Measurements from ENCODE around the gene OR51A7. TPM values are rescaled to one million over a fixed set of nuclear protein-coding genes. Genes with fewer than 3 reads are reported as not detected.

OR51A7 gene
- total and polyA plus RNA-seq, 9 of the 15 experiments (the other 6 are each of a cell fraction or from before 2014, with no cell fraction given) = not detected

- DNase-seq (ENCODE audit: extremely low read depth in 1 of 4, low spot score in 3 of 4) (no peak), FAIRE-seq (no peak), ATAC-seq (no peak)
- Histone ChIP-seq H3K4me3 (no peak within 1 kb of the TSS), H3K9me1 (ENCODE audit: control insufficient read depth, insufficient read depth, low read length) (no peaks in the 10 kb centered on the region), H3K9me3 (replicated peaks; ENCODE audit: control insufficient read depth, insufficient read depth, low read depth, low read length) (no peaks in the 10 kb centered on the region), H3K9ac (ENCODE audit: insufficient read depth in 1 of 2, low read depth in 2 of 2, low read length in 2 of 2) (no peak within 1 kb of the TSS), H3K4me1 (replicated peaks in 1 of 2; ENCODE audit: control insufficient read depth in 2 of 2, insufficient read depth in 2 of 2, low read length in 2 of 2) (no peaks in the 10 kb centered on the region), H3K27ac (ENCODE audit: extremely low read depth, low read depth, low read length) (no peak within 1 kb of the TSS), H3K27me3 (ENCODE audit: control insufficient read depth in 2 of 2, insufficient read depth in 2 of 2, low read length in 2 of 2) (peaks cover 2 to 22% of the 10 kb centered on the region in 2 experiments; a peak in 4 of 5 replicates), H3K79me2 (ENCODE audit: control insufficient read depth, insufficient read depth, low read length) (no peaks in the 10 kb centered on the region), H3K4me2 (ENCODE audit: insufficient read depth, low read length) (no peak within 1 kb of the TSS), H4K20me1 (replicated peaks; ENCODE audit: control insufficient read depth, insufficient read depth, low read length) (no peaks in the 10 kb centered on the region), H3K36me3 (ENCODE audit: control insufficient read depth, insufficient read depth, low read length) (no peaks in the 10 kb centered on the region), H2AFZ (ENCODE audit: low read depth, low read length) (no peak within 1 kb of the TSS)
- ChIA-PET POLR2A (interaction anchor here (0.6 to 1.2 kb wide), 2 partner anchors 9 to 66 kb away, joined by 4 to 5 read pairs; no protein-coding TSS in a partner anchor), CTCF (ENCODE audit: low intra/inter-chr PET ratio) (no interaction called here)
- BruUV-seq (replicated peaks) = no TSS peak
- TF ChIP-seq TAL1 (IDR thresholded peaks at IDR 0.05) = no peak
- no peak for TF ChIP-seq ELF4 (CRISPR knock-in tag; IDR thresholded peaks at IDR 0.05)
- TF ChIP-seq ZNF311 (CRISPR knock-in tag; IDR thresholded peaks at IDR 0.05) = no peak
- TF ChIP-seq ZNF764 (CRISPR knock-in tag; IDR thresholded peaks at IDR 0.05; ENCODE audit: low read depth) = no peak
- no peak for TF ChIP-seq SREBF2 (CRISPR knock-in tag; IDR thresholded peaks at IDR 0.05)
- TF ChIP-seq ZBTB17 (CRISPR knock-in tag; IDR thresholded peaks at IDR 0.05) = no peak
- TF ChIP-seq JUND (IDR thresholded peaks at IDR 0.05; ENCODE audit: borderline replicate concordance, low read depth, low read length) = no peak
- no peak for TF ChIP-seq JUND (tag; IDR thresholded peaks at IDR 0.05; ENCODE audit: borderline replicate concordance, low read depth, low read length)
- no peak for TF ChIP-seq USF2 (CRISPR knock-in tag; IDR thresholded peaks at IDR 0.05)
- no peak for TF ChIP-seq CHAMP1 (IDR thresholded peaks at IDR 0.05)
- TF ChIP-seq FIP1L1 (IDR thresholded peaks at IDR 0.05; ENCODE audit: low read depth, low read length, poor library complexity, severe bottlenecking) = no peak
- TF ChIP-seq CBX8 (IDR thresholded peaks at IDR 0.05; ENCODE audit: borderline replicate concordance, extremely low read depth, low read depth, low read length, poor library complexity, severe bottlenecking) = no peak
- no peak for TF ChIP-seq CGGBP1 (CRISPR knock-in tag; IDR thresholded peaks at IDR 0.05)
- no peak for TF ChIP-seq SUPT5H (IDR thresholded peaks at IDR 0.05)
- TF ChIP-seq GATA2 (CRISPR knock-in tag; IDR thresholded peaks at IDR 0.05) = no peak
- no peak for TF ChIP-seq FOXO4 (CRISPR knock-in tag; IDR thresholded peaks at IDR 0.05)
- TF ChIP-seq ZNF79 (CRISPR knock-in tag; IDR thresholded peaks at IDR 0.05; ENCODE audit: low read depth) = no peak
- TF ChIP-seq STAT5A (IDR thresholded peaks at IDR 0.05; ENCODE audit: borderline replicate concordance, low read length) = no peak
- TF ChIP-seq ZNF274 (IDR thresholded peaks at IDR 0.05; ENCODE audit: borderline replicate concordance, low read depth, low read length) = no peak
- no peak for TF ChIP-seq PHB (CRISPR knock-in tag; IDR thresholded peaks at IDR 0.05)
- WGBS (ENCODE audit: insufficient coverage, low coverage, missing lambda C conversion rate) = 0% methylated on average over 4 of the region's 4 CpGs
- intact Hi-C loops (cut with micrococcal nuclease) (no loop called here), in situ Hi-C loops (cut with MboI) (no loop called here)
These were observed 15.7 kb downstream of the OR51A7 start, which contains the start of gene OR51G2 for GRCh38 chr11:4919250-4919649. OR51G2 (minus strand) TSS chr11:4919350; CDS start chr11:4915663, 3,687 bp downstream.

Data from K562 (cell line).